Measurements from ENCODE around the gene ZNF862. TPM values are rescaled to one million over a fixed set of nuclear protein-coding genes. Genes with fewer than 3 reads are reported as not detected.

Gene ZNF862
- total and polyA plus RNA-seq, 2 of the 13 experiments (the other 11 are each of a cell fraction or from before 2014, with no cell fraction given) = 0.89 to 2.0 TPM

DNA sequence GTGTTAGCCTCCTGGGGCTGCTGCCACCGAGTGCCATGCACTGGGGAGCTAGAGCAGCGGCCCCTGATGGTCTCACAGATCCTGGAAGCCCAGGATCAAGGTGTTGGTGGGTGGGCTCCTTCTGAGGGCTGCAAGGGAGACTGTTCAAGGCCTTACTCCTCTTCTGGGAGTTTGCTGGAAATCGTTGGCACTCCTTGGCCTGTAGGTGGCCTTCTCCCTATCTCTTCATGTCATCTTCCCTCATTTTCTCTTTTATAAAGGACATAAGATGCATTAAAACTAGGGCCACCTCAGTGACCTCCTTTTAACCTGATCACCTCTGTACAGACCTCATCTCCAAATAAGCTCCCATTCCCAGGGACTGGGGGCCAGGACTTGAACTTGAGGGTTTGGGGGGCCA lies 27.0 kb upstream of the ZNF862 start:
- H3K36me3 ChIP-seq (replicated peaks in 1 of 2; ENCODE audit: control insufficient read depth in 1 of 2, insufficient read depth in 2 of 2, low read length in 2 of 2) = no peaks in the 10 kb centered on the region
- TF ChIP-seq YEATS4 (CRISPR knock-in tag; IDR thresholded peaks at IDR 0.05; ENCODE audit: borderline replicate concordance) (no peak), ATM (IDR thresholded peaks at IDR 0.05; ENCODE audit: borderline replicate concordance) (no peak), ZNF44 (CRISPR knock-in tag; IDR thresholded peaks at IDR 0.05) (no peak), XBP1 (CRISPR knock-in tag; IDR thresholded peaks at IDR 0.05) (no peak), NR2F2 (IDR thresholded peaks at IDR 0.05; ENCODE audit: borderline replicate concordance, low read depth) (no peak), ZNF678 (CRISPR knock-in tag; IDR thresholded peaks at IDR 0.05) (no peak), CBX1 (IDR thresholded peaks at IDR 0.05; ENCODE audit: low read depth) (no peak), ZNF326 (CRISPR knock-in tag; IDR thresholded peaks at IDR 0.05; ENCODE audit: borderline replicate concordance) (no peak), JUND (CRISPR knock-in tag; IDR thresholded peaks at IDR 0.05) (no peak), ZBTB7B (CRISPR knock-in tag; IDR thresholded peaks at IDR 0.05) (no peak), SNAPC2 (CRISPR knock-in tag; IDR thresholded peaks at IDR 0.05) (no peak), THYN1 (CRISPR knock-in tag; IDR thresholded peaks at IDR 0.05; ENCODE audit: borderline replicate concordance, low read depth) (no peak), SRY (CRISPR knock-in tag; IDR thresholded peaks at IDR 0.05) (no peak), ZNF121 (CRISPR knock-in tag; IDR thresholded peaks at IDR 0.05) (no peak), SIX4 (CRISPR knock-in tag; IDR thresholded peaks at IDR 0.05) (no peak), KDM4B (CRISPR knock-in tag; IDR thresholded peaks at IDR 0.05) (no peak)
- TF ChIP-seq, protein P1, sequence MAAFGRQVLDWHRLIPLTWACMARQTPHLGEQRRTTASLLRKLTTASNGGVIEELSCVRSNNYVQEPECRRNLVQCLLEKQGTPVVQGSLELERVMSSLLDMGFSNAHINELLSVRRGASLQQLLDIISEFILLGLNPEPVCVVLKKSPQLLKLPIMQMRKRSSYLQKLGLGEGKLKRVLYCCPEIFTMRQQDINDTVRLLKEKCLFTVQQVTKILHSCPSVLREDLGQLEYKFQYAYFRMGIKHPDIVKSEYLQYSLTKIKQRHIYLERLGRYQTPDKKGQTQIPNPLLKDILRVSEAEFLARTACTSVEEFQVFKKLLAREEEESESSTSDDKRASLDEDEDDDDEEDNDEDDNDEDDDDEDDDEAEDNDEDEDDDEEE (CRISPR knock-in tag; IDR thresholded peaks at IDR 0.05) = no peak
- TF ChIP-seq, protein P2, sequence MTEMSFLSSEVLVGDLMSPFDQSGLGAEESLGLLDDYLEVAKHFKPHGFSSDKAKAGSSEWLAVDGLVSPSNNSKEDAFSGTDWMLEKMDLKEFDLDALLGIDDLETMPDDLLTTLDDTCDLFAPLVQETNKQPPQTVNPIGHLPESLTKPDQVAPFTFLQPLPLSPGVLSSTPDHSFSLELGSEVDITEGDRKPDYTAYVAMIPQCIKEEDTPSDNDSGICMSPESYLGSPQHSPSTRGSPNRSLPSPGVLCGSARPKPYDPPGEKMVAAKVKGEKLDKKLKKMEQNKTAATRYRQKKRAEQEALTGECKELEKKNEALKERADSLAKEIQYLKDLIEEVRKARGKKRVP (CRISPR knock-in tag; IDR thresholded peaks at IDR 0.05) = no peak
- H2AFZ ChIP-seq (ENCODE audit: low read length) = no peak overlapping the region
- no peaks in the 10 kb centered on the region for H4K20me1 ChIP-seq (ENCODE audit: insufficient read depth, low read length)
- peaks cover 0 to 1% of the 10 kb centered on the region in 2 experiments; a peak in 2 of 5 replicates for H3K27me3 ChIP-seq (ENCODE audit: control insufficient read depth in 1 of 2, insufficient read depth in 2 of 2, low read length in 2 of 2)
- no peak overlapping the region for H3K4me2 ChIP-seq (ENCODE audit: low read depth, low read length)
- no peak overlapping the region for H3K9ac ChIP-seq (ENCODE audit: insufficient read depth, low read depth, low read length)
- no peaks in the 10 kb centered on the region for H3K79me2 ChIP-seq (ENCODE audit: insufficient read depth, low read length)
- peaks cover 19% of the 10 kb centered on the region for H3K4me1 ChIP-seq (ENCODE audit: insufficient read depth, low read length)
- 0% methylated on average over 3 of the region's 3 CpGs for WGBS (ENCODE audit: low lambda C conversion rate)
- in situ Hi-C loops (cut with HindIII; ENCODE audit: extremely low pct_ligation_motif_present, low pct_unique_long_range_greater_than_20kb) = no loop called here
- ChIA-PET POLR2A (no interaction called here), CTCF (ENCODE audit: low intra/inter-chr PET ratio, low total read pairs) (no interaction called here)
- no peaks in the 10 kb centered on the region for H3K9me3 ChIP-seq (ENCODE audit: low read length)
- no peak for FAIRE-seq
- DNase-seq (ENCODE audit: low spot score) = no peak
- H3K27ac ChIP-seq (ENCODE audit: extremely low read length, insufficient read depth, low read length) = no peak overlapping the region
- no peak for ATAC-seq
- no peak overlapping the region for H3K4me3 ChIP-seq (replicated peaks in 1 of 3; ENCODE audit: insufficient read depth in 1 of 3, low read depth in 2 of 3, low read length in 3 of 3)
- intact Hi-C loops (cut with micrococcal nuclease; ENCODE audit: unreplicated experiment) = no loop called here
- no TSS peak for BruUV-seq (replicated peaks)
